Cardiac septum (tissue), 1 donor: ENCODE measurements around the gene CALML6. TPM values are rescaled to one million over a fixed set of nuclear protein-coding genes. Genes with fewer than 3 reads are reported as not detected.
"Not testable (repeated sequence)": the region's sequence is repeated elsewhere in the genome, so short reads cannot be mapped to it uniquely, and the experiment has no call there.

Source experiments
- DNase-seq: peaks from one replicate; pipeline ENCODE4 v3.0.0-alpha.2; 2020; ENCODE audit warnings: low spot score
- intact Hi-C: fragments of 100-400 bp; cut with DNase I; formaldehyde crosslinking; loops from one replicate; pipeline ENCODE4 v1.14.0; 2022
- total RNA-seq: library from RNA; stranded (reverse); fragmentation: NEBNext Ultra II Directional; extraction: Animal tissue kit (Norgen Biotek cat#: 25700); gene quantifications from one replicate; pipeline ENCODE4 v1.2.1, GENCODE V29; 2021
- donor health status: DM: no; HTN: no; CAD: no.

CALML6 gene
- total RNA-seq, 1 donor from 2014 or later = 0.16 TPM

- intact Hi-C loops = no loop called here
- DNase-seq = no peak
Measured at GRCh38 chr1:1921901-1922701, 7.0 kb downstream of the CALML6 start.

GRCh38 chr1:1922702-1922955 is 7.6 kb downstream of the CALML6 start:
- DNase-seq = no peak
- intact Hi-C loops = no loop called here

- intact Hi-C loops = no loop called here
- no peak for DNase-seq
Measured at GRCh38 chr1:1922956-1923833, 8.1 kb downstream of the CALML6 start.

GRCh38 chr1:1924386-1924785 is 9.3 kb downstream of the CALML6 start:
- no peak for DNase-seq
- intact Hi-C loops = no loop called here

- intact Hi-C loops = no loop called here
- DNase-seq = no peak
Measured at GRCh38 chr1:1924849-1925248, 9.8 kb downstream of the CALML6 start.

- intact Hi-C loops = no loop called here
- DNase-seq = no peak
Measured at GRCh38 chr1:1925437-1926345, 10.6 kb downstream of the CALML6 start.

- intact Hi-C loops = no loop called here
- DNase-seq = no peak
Measured at GRCh38 chr1:1926346-1926811, 11.3 kb downstream of the CALML6 start.

- intact Hi-C loops = no loop called here
- no peak for DNase-seq
Measured at GRCh38 chr1:1926886-1927660, 12.0 kb downstream of the CALML6 start.

- intact Hi-C loops = no loop called here
- DNase-seq = no peak
Measured at GRCh38 chr1:1927751-1928150, 12.7 kb downstream of the CALML6 start.

GRCh38 chr1:1928231-1929101 is 13.4 kb downstream of the CALML6 start:
- no peak for DNase-seq
- intact Hi-C loops = no loop called here

- no peak for DNase-seq
- intact Hi-C loops = no loop called here
Measured at GRCh38 chr1:1929102-1929638, 14.1 kb downstream of the CALML6 start.

- no peak for DNase-seq
- intact Hi-C loops = no loop called here
Measured at GRCh38 chr1:1929639-1930545, 14.8 kb downstream of the CALML6 start.

- DNase-seq, intact Hi-C loops: not testable (repeated sequence)
Measured at GRCh38 chr1:1934848-1935247, 19.8 kb downstream of the CALML6 start.

- intact Hi-C loops = no loop called here
- DNase-seq = no peak
Measured at GRCh38 chr1:1937061-1937460, 22.0 kb downstream of the CALML6 start.

- intact Hi-C loops = no loop called here
- no peak for DNase-seq
Measured at GRCh38 chr1:1937549-1938275, 22.7 kb downstream of the CALML6 start.

GRCh38 chr1:1938276-1938573 is 23.2 kb downstream of the CALML6 start:
- no peak for DNase-seq
- intact Hi-C loops = no loop called here
